PC-9 (cell line): Measurements from ENCODE around the gene SH3BP5L. TPM values are rescaled to one million over a fixed set of nuclear protein-coding genes. Genes with fewer than 3 reads are reported as not detected.
A peak's percentile ranks its signal among the peaks of the same experiment; 100 is the strongest.

Source experiments
- BruUV-seq: library from RNA; stranded (reverse); fragments of 400-500 nt; replicated peaks from 2 replicates; lab custom pipeline; 2021; lab: Mats Ljungman, UMichigan
- CTCF ChIA-PET: fragments of 300-600 bp; sonication (Branson Sonifier 250); formaldehyde crosslinking; loops from one replicate; lab custom pipeline; 2022; ENCODE audit warnings: antibody characterized with exemption; lab: Charles Lee
- POLR2A ChIA-PET: fragments of 300-600 bp; sonication (Branson Sonifier 250); formaldehyde crosslinking; loops from one replicate; lab custom pipeline; 2022; ENCODE audit warnings: antibody characterized with exemption; ENCODE audit not compliant: unreplicated experiment; lab: Charles Lee
- DNase-seq, 2 experiments: peaks; one replicate each; pipeline versions ENCODE4 v3.0.0 to v3.0.0-alpha.2; 2015 to 2022; ENCODE audit warnings: mixed read lengths in 1 of 2
- H2AFZ ChIP-seq: fragments of 200-600 bp; sonication (generic); 2 replicates; pipeline ENCODE4 v1.8.1; 2017; ENCODE audit warnings: antibody characterized with exemption
- H3F3A ChIP-seq: fragments of 200-600 bp; sonication (generic); 2 replicates; pipeline ENCODE4 v1.8.1; 2017; ENCODE audit warnings: antibody characterized with exemption, mild to moderate bottlenecking, low read depth; ENCODE audit not compliant: insufficient read depth
- H3K27ac ChIP-seq: fragments of 200-600 bp; sonication (generic); 2 replicates; pipeline ENCODE4 v1.6.1; 2016; ENCODE audit warnings: mixed run types
- H3K27me3 ChIP-seq: fragments of 200-600 bp; sonication (generic); 2 replicates; pipeline ENCODE4 v1.6.1; 2016; ENCODE audit warnings: low read depth, mixed run types; ENCODE audit not compliant: insufficient read depth
- H3K36me3 ChIP-seq: fragments of 200-600 bp; sonication (generic); 2 replicates; pipeline ENCODE4 v1.6.1; 2016; ENCODE audit warnings: low read depth, mixed run types
- H3K4me1 ChIP-seq: fragments of 200-600 bp; sonication (generic); replicated peaks from 2 replicates; pipeline ENCODE4 v1.6.1; 2016; ENCODE audit warnings: mixed run types; ENCODE audit not compliant: insufficient read depth
- H3K4me2 ChIP-seq: fragments of 200-600 bp; sonication (generic); 2 replicates; pipeline ENCODE4 v1.6.1; 2017; ENCODE audit warnings: mixed run types
- H3K4me3 ChIP-seq: fragments of 200-600 bp; sonication (generic); 2 replicates; pipeline ENCODE4 v1.6.1; 2016; ENCODE audit warnings: mixed run types
- H3K79me2 ChIP-seq: fragments of 200-600 bp; sonication (generic); 2 replicates; pipeline ENCODE4 v1.6.1; 2017; ENCODE audit warnings: low read depth, mixed run types
- H3K9me2 ChIP-seq: fragments of 200-600 bp; sonication (generic); 2 replicates; pipeline ENCODE4 v1.8.1; 2017; ENCODE audit warnings: mild to moderate bottlenecking; ENCODE audit not compliant: insufficient read depth
- H3K9me3 ChIP-seq: fragments of 200-600 bp; sonication (generic); 2 replicates; pipeline ENCODE4 v1.8.1; 2016; ENCODE audit warnings: low read depth; ENCODE audit not compliant: insufficient read depth
- H4K20me1 ChIP-seq: fragments of 200-600 bp; sonication (generic); 2 replicates; pipeline ENCODE4 v1.8.1; 2017; ENCODE audit not compliant: insufficient read depth
- CTCF ChIP-seq: fragments of 200-600 bp; sonication (generic); conservative IDR thresholded peaks from 2 replicates; pipeline ENCODE4 v1.6.1; 2017; ENCODE audit warnings: mixed run types, antibody characterized with exemption, mild to moderate bottlenecking, moderate library complexity
- EZH2 ChIP-seq: fragments of 200-600 bp; sonication (generic); IDR thresholded peaks from 2 replicates; pipeline ENCODE4 v1.8.0; 2017; ENCODE audit warnings: antibody characterized with exemption, low read depth
- intact Hi-C: fragments of 100-400 bp; cut with micrococcal nuclease; formaldehyde crosslinking; loops from one replicate; pipeline ENCODE4 v1.10.0; 2022; ENCODE audit not compliant: unreplicated experiment
- total RNA-seq: library from RNA; stranded (reverse); gene quantifications from 2 replicates; pipeline ENCODE4 v1.2.3, GENCODE V29; 2021

SH3BP5L gene
- total RNA-seq, 1 experiment from 2014 or later, result 24.6 TPM

GRCh38 chr1:248860007-248860406, 34.3 kb upstream of the SH3BP5L start:
- intact Hi-C loops, result no loop called here
- Histone ChIP-seq H3K9me3 (no peaks in the 10 kb centered on the region), H3K36me3 (no peaks in the 10 kb centered on the region), H3K4me1 (peaks cover 16% of the 10 kb centered on the region), H3K4me3 (no peak overlapping the region), H2AFZ (peak overlapping the region; percentile 93; the same call in 1 of the 2 replicates), H3K27me3 (no peaks in the 10 kb centered on the region), H3K27ac (no peak overlapping the region), H3F3A (peaks cover 4% of the 10 kb centered on the region; the same call in 1 of the 2 replicates), H4K20me1 (no peaks in the 10 kb centered on the region), H3K4me2 (peak overlapping the region; percentile 87), H3K9me2 (no peaks in the 10 kb centered on the region), H3K79me2 (peaks cover 23% of the 10 kb centered on the region)
- TF ChIP-seq CTCF (no peak), EZH2 (no peak)
- DNase-seq, result no peak
- CTCF ChIA-PET, result no interaction called here
- no TSS peak for BruUV-seq
- POLR2A ChIA-PET, result interaction anchor here (1.2 kb wide), 1 partner anchor 22 kb away, joined by 5 read pairs; the partner anchor contains the start of gene ZNF672

- H3K36me3 ChIP-seq, result no peaks in the 10 kb centered on the region
- H3K9me3 ChIP-seq, result no peaks in the 10 kb centered on the region
- H3K4me3 ChIP-seq, result peak within 1 kb of the TSS; percentile 75
- BruUV-seq, result TSS peak; percentile 64
- POLR2A ChIA-PET, result interaction anchor here (1.0 to 1.2 kb wide), 2 partner anchors 21 to 33 kb away, joined by 5 to 6 read pairs; partner anchors contain the start of genes SH3BP5L and ZNF672
- CTCF ChIA-PET, result interaction anchor here (1.4 kb wide), 1 partner anchor 20 kb away, joined by 17 read pairs; no protein-coding TSS in a partner anchor
- H3K4me2 ChIP-seq, result peak within 1 kb of the TSS; percentile 94
- H3F3A ChIP-seq, result peaks cover 4% of the 10 kb centered on the region; the same call in 1 of the 2 replicates
- TF ChIP-seq CTCF (no peak), EZH2 (no peak)
- intact Hi-C loops, result loop anchor here (1.0 kb wide), 4 partner anchors 14 to 47 kb away; partner anchors contain the start of genes PGBD2 and ZNF672
- H3K4me1 ChIP-seq, result peaks cover 16% of the 10 kb centered on the region
- H3K27me3 ChIP-seq, result no peaks in the 10 kb centered on the region
- peak within 1 kb of the TSS; percentile 72 for H3K27ac ChIP-seq
- H3K79me2 ChIP-seq, result peaks cover 23% of the 10 kb centered on the region
- no peaks in the 10 kb centered on the region for H3K9me2 ChIP-seq
- H4K20me1 ChIP-seq, result no peaks in the 10 kb centered on the region
- H2AFZ ChIP-seq, result peak within 1 kb of the TSS; percentile 93
- DNase-seq, result peak; percentile 75 to 95
Observed at GRCh38 chr1:248858891-248859889, 33.5 kb upstream of the SH3BP5L start, which contains the start of gene ZNF692. Gene ZNF692 (minus strand): TSS chr1:248859085. CDS start chr1:248858309, 776 bp downstream.
